ENCODE data around the gene HPS1. TPM values are rescaled to one million over a fixed set of nuclear protein-coding genes. Genes with fewer than 3 reads are reported as not detected.

Gene HPS1
- total RNA-seq, 4 donors from 2014 or later: 46.5 to 83.5 (median 67.5) TPM

- Histone ChIP-seq H3K27me3 (no peaks in the 10 kb centered on the region), H3K9me3 (no peaks in the 10 kb centered on the region), H3K4me1 (no peaks in the 10 kb centered on the region), H3K36me3 (peaks cover 66% of the 10 kb centered on the region), H3K27ac (no peak overlapping the region), H3K4me3 (no peak overlapping the region)
- WGBS: 88% methylated on average over 4 of the region's 4 CpGs
- DNase-seq (ENCODE audit: low spot score in 2 of 2): no peak
- TF ChIP-seq POLR2A (IDR thresholded peaks at IDR 0.05) (no peak), CTCF (IDR thresholded peaks at IDR 0.05) (no peak), POLR2AphosphoS5 (IDR thresholded peaks at IDR 0.05) (no peak), EP300 (IDR thresholded peaks at IDR 0.05) (no peak)
Measured at GRCh38 chr10:98438715-98439114, 8.0 kb downstream of the HPS1 start.

GRCh38 chr10:98436704-98437103 is 10.0 kb downstream of the HPS1 start:
- H3K27ac ChIP-seq: no peak overlapping the region
- no peak for TF ChIP-seq EP300 (IDR thresholded peaks at IDR 0.05)
- TF ChIP-seq POLR2A (IDR thresholded peaks at IDR 0.05): no peak
- TF ChIP-seq CTCF (IDR thresholded peaks at IDR 0.05): no peak
- no peak for TF ChIP-seq POLR2AphosphoS5 (IDR thresholded peaks at IDR 0.05)
- H3K36me3 ChIP-seq: peaks cover 71% of the 10 kb centered on the region
- 94% methylated on average over 4 of the region's 4 CpGs for WGBS
- DNase-seq (ENCODE audit: low spot score in 2 of 2): no peak
- no peak overlapping the region for H3K4me3 ChIP-seq
- no peaks in the 10 kb centered on the region for H3K4me1 ChIP-seq
- H3K9me3 ChIP-seq: no peaks in the 10 kb centered on the region
- H3K27me3 ChIP-seq: no peaks in the 10 kb centered on the region

GRCh38 chr10:98435178-98435577 is 11.6 kb downstream of the HPS1 start:
- TF ChIP-seq POLR2A (IDR thresholded peaks at IDR 0.05) (no peak), CTCF (IDR thresholded peaks at IDR 0.05) (no peak), POLR2AphosphoS5 (IDR thresholded peaks at IDR 0.05) (no peak), EP300 (IDR thresholded peaks at IDR 0.05) (no peak)
- Histone ChIP-seq H3K36me3 (peaks cover 86% of the 10 kb centered on the region), H3K9me3 (no peaks in the 10 kb centered on the region), H3K4me1 (no peaks in the 10 kb centered on the region), H3K27me3 (no peaks in the 10 kb centered on the region), H3K4me3 (no peak overlapping the region), H3K27ac (no peak overlapping the region)
- WGBS: 89% methylated on average over 12 of the region's 12 CpGs
- no peak for DNase-seq (ENCODE audit: low spot score in 2 of 2)

DNA sequence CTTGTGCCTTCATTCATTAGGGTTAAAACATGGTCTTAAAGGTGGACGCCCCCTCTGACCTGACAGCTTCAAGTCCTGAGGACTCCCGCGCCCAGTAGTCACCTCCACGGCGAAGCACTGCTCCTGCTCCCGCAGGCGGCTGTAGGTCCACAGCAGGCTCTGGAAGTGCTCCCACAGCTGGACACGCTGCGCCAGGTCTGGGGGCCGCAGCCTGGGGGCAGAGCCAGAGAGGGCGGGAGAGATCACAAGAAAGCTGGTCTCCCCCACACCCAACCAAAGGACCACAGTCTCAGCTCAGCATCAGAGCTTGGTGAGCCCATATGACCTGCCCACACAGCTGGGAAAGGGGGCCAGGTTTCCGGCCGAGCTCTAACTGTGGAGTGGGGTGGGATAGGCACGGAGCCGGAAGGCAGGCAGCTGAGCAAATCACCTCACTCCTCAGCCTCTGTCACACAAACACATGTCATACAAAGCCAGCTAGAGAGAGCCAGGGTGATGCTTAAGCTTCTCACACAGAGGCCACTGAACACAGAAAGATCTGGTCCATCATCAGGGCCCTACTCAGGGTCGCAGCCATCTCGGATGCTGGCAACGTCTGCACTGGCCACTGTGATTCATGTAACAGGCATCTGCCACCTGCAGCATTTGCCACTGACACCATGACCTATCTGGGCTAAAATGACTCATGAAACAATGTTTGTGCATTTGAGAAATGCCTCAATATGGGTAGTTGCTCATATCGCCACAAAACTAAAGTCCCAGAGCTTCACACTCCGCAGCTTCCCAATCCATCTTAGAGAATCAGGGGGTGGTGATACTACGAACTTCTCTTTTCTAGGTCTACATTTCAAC is 12.6 kb downstream of the HPS1 start:
- TF ChIP-seq POLR2AphosphoS5 (IDR thresholded peaks at IDR 0.05): no peak
- no peak for TF ChIP-seq POLR2A (IDR thresholded peaks at IDR 0.05)
- TF ChIP-seq CTCF (IDR thresholded peaks at IDR 0.05): no peak
- TF ChIP-seq EP300 (IDR thresholded peaks at IDR 0.05): no peak
- no peaks in the 10 kb centered on the region for H3K4me1 ChIP-seq
- no peak overlapping the region for H3K27ac ChIP-seq
- H3K4me3 ChIP-seq: no peak overlapping the region
- WGBS: 99% methylated on average over 17 of the region's 21 CpGs
- no peaks in the 10 kb centered on the region for H3K27me3 ChIP-seq
- no peaks in the 10 kb centered on the region for H3K9me3 ChIP-seq
- DNase-seq (ENCODE audit: low spot score in 2 of 2): no peak
- peaks cover 89% of the 10 kb centered on the region for H3K36me3 ChIP-seq

- DNase-seq (ENCODE audit: low spot score in 2 of 2): no peak
- Histone ChIP-seq H3K36me3 (peaks cover 90% of the 10 kb centered on the region), H3K4me3 (no peak overlapping the region), H3K4me1 (no peaks in the 10 kb centered on the region), H3K27me3 (no peaks in the 10 kb centered on the region), H3K9me3 (no peaks in the 10 kb centered on the region), H3K27ac (no peak overlapping the region)
- WGBS: 100% methylated on average over 1 of the region's 1 CpG
- TF ChIP-seq CTCF (IDR thresholded peaks at IDR 0.05) (no peak), EP300 (IDR thresholded peaks at IDR 0.05) (no peak), POLR2A (IDR thresholded peaks at IDR 0.05) (no peak)
Measured at GRCh38 chr10:98433371-98433770, 13.4 kb downstream of the HPS1 start.
